ENCODE measurements around the gene PGM2. TPM values are rescaled to one million over a fixed set of nuclear protein-coding genes. Genes with fewer than 3 reads are reported as not detected.

The PGM2 gene
- polyA plus RNA-seq, 1 of the 3 experiments (the other 2 are of a cell fraction) = 12.7 TPM

DNA sequence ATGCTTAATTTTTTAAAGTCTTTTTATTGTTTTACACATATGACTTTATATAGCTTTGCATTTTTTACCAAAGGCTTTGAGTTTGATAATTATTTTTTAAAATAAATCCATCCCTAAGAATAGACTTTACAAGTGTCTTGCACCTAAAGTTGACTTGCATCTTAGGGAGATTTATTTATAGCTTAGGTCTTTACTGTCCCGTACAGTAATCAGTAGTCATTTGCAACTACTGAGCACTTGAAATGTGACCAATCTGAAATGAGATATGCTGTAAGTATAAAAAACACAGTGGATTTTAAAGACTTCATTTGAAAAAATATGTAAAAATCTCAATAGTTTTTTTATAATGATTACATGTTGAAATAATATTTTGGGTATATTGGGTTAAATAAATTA is 83.6 kb downstream of the PGM2 start:
- no peaks in the 10 kb centered on the region for H3K79me2 ChIP-seq (ENCODE audit: insufficient read depth)
- no peaks in the 10 kb centered on the region for H3K36me3 ChIP-seq (replicated peaks in 1 of 2; ENCODE audit: control insufficient read depth in 1 of 2, insufficient read depth in 2 of 2, low read length in 1 of 2)
- H3K9me2 ChIP-seq = no peaks in the 10 kb centered on the region
- H3K4me2 ChIP-seq = no peak overlapping the region
- no peak for DNase-seq
- H3K27ac ChIP-seq (ENCODE audit: low read depth in 2 of 2, low read length in 1 of 2) = no peak overlapping the region
- WGBS (ENCODE audit: low lambda C conversion rate) = 86% methylated on average over 1 of the region's 1 CpG
- no peak overlapping the region for H2AFZ ChIP-seq (ENCODE audit: low read depth)
- CTCF ChIA-PET = no interaction called here
- H3K9ac ChIP-seq = no peak overlapping the region
- TF ChIP-seq GABPA (IDR thresholded peaks at IDR 0.05; ENCODE audit: low read depth) (no peak), TAF1 (IDR thresholded peaks at IDR 0.05; ENCODE audit: borderline replicate concordance, low read depth, low read length) (no peak), EP300 (IDR thresholded peaks at IDR 0.05; ENCODE audit: borderline replicate concordance in 1 of 2, low read depth in 1 of 2, low read length in 1 of 2) (no peak), JUND (IDR thresholded peaks at IDR 0.05) (no peak), USF1 (IDR thresholded peaks at IDR 0.05; ENCODE audit: borderline replicate concordance, low read depth) (no peak), MAX (IDR thresholded peaks at IDR 0.05; ENCODE audit: low read depth) (no peak), RFX5 (IDR thresholded peaks at IDR 0.05; ENCODE audit: low read length) (no peak)
- TF ChIP-seq, protein P1, sequence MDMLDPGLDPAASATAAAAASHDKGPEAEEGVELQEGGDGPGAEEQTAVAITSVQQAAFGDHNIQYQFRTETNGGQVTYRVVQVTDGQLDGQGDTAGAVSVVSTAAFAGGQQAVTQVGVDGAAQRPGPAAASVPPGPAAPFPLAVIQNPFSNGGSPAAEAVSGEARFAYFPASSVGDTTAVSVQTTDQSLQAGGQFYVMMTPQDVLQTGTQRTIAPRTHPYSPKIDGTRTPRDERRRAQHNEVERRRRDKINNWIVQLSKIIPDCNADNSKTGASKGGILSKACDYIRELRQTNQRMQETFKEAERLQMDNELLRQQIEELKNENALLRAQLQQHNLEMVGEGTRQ (IDR thresholded peaks at IDR 0.05; ENCODE audit: borderline replicate concordance, low read depth, low read length) = no peak
- H3K4me3 ChIP-seq (ENCODE audit: low read depth in 2 of 2, low read length in 1 of 2) = no peak overlapping the region
- peaks cover 18% of the 10 kb centered on the region; the same call in 1 of the 2 replicates for H3K27me3 ChIP-seq (ENCODE audit: insufficient read depth)
- H3K9me3 ChIP-seq = no peaks in the 10 kb centered on the region
- POLR2A ChIA-PET = no interaction called here
- H3F3A ChIP-seq (replicated peaks; ENCODE audit: insufficient read depth) = no peaks in the 10 kb centered on the region
- H4K20me1 ChIP-seq (ENCODE audit: insufficient read depth) = no peaks in the 10 kb centered on the region
- no peaks in the 10 kb centered on the region for H3K4me1 ChIP-seq (ENCODE audit: control insufficient read depth in 1 of 2, insufficient read depth in 2 of 2, low read depth in 1 of 2, low read length in 1 of 2)

Other genes starting within 250 kb of the PGM2 start
- 4.0 and 4.5 TPM in 2 replicates for gene RELL1, start 140.3 kb upstream of the PGM2 start, polyA plus RNA-seq (2012; rRNA removed)
- gene TBC1D1, start 64.4 kb downstream of the PGM2 start, polyA plus RNA-seq (2012; rRNA removed) = 20.3 and 29.8 TPM in 2 replicates
- not detected in 2 replicates for gene PTTG2, start 133.7 kb downstream of the PGM2 start, polyA plus RNA-seq (2012; rRNA removed)

Data from SK-N-SH (cell line).